ENCODE data around the gene CXCL13. TPM values are rescaled to one million over a fixed set of nuclear protein-coding genes. Genes with fewer than 3 reads are reported as not detected.
"Not testable (repeated sequence)": the region's sequence is repeated elsewhere in the genome, so short reads cannot be mapped to it uniquely, and the experiment has no call there.

Gene CXCL13
- total and polyA plus RNA-seq, 9 donors: 0.84 to 9.0 (median 5.3) TPM

DNA sequence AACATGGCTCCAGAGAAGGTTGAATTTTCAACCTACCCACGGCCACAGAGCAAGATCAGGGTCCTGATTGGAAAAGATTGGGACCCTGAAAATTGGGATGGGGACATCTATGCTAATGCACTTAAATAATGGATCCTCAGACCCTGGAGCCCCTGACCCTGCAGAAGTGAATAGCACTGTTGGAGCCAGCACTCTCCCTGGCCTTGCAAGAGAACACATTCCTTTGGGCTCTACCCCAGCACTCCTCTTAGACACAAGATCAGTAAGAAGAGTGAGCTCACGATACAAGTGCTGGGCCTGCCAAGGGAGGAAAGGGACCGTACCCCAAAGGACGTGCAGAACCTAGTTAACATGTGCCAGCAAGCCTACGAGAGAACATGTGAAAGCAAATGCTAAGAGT, 19.9 kb downstream of the CXCL13 start:
- H3K4me3 ChIP-seq (ENCODE audit: low read length): no peak overlapping the region
- no peak for DNase-seq
- no peaks in the 10 kb centered on the region for H3K27me3 ChIP-seq (ENCODE audit: control insufficient read depth, insufficient read depth, low read length)
- no peaks in the 10 kb centered on the region for H3K9me3 ChIP-seq (replicated peaks; ENCODE audit: control insufficient read depth, low read depth, low read length)
- no peaks in the 10 kb centered on the region for H3K36me3 ChIP-seq (ENCODE audit: control insufficient read depth, insufficient read depth, low read length)
- no peaks in the 10 kb centered on the region for H3K4me1 ChIP-seq (ENCODE audit: control insufficient read depth, insufficient read depth, low read length)
- no peak overlapping the region for H3K27ac ChIP-seq (ENCODE audit: low read length)
- WGBS (ENCODE audit: insufficient coverage): 73% methylated on average over 3 of the region's 5 CpGs

DNA sequence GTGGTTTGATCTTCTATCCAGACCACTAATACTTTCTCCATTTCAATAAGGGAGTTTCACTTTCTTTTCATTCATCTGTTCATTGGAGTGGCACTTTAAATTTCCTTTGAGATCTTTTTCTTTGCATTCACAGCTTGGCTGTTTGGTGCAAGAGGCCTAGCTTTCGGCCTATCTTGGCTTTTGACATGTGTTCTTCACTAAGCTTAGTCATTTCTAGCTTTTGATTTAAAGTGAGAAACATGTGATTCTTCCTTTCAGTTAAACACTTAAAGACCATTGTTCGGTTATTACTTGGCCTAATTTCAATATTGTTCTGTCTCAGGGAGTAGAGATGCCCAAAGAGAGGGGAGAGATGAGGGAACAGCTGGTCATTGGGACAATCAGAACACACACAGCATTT, 24.3 kb downstream of the CXCL13 start:
- Histone ChIP-seq H3K4me1 (ENCODE audit: control insufficient read depth, insufficient read depth, low read length) (no peaks in the 10 kb centered on the region), H3K36me3 (ENCODE audit: control insufficient read depth, insufficient read depth, low read length) (no peaks in the 10 kb centered on the region), H3K27ac (ENCODE audit: low read length) (no peak overlapping the region), H3K4me3 (ENCODE audit: low read length) (no peak overlapping the region), H3K27me3 (ENCODE audit: control insufficient read depth, insufficient read depth, low read length) (no peaks in the 10 kb centered on the region), H3K9me3 (replicated peaks; ENCODE audit: control insufficient read depth, low read depth, low read length) (no peaks in the 10 kb centered on the region)
- no peak for DNase-seq
- WGBS (ENCODE audit: insufficient coverage): no CpG with 5 or more reads among the region's 2 CpGs

GRCh38 chr4:77631276-77631675, 25.7 kb downstream of the CXCL13 start:
- H3K4me3 ChIP-seq (ENCODE audit: low read length): no peak overlapping the region
- H3K27ac ChIP-seq (ENCODE audit: low read length): no peak overlapping the region
- no peaks in the 10 kb centered on the region for H3K9me3 ChIP-seq (replicated peaks; ENCODE audit: control insufficient read depth, low read depth, low read length)
- H3K4me1 ChIP-seq (ENCODE audit: control insufficient read depth, insufficient read depth, low read length): no peaks in the 10 kb centered on the region
- DNase-seq: no peak
- WGBS (ENCODE audit: insufficient coverage): 82% methylated on average over 1 of the region's 1 CpG
- no peaks in the 10 kb centered on the region for H3K36me3 ChIP-seq (ENCODE audit: control insufficient read depth, insufficient read depth, low read length)
- no peaks in the 10 kb centered on the region for H3K27me3 ChIP-seq (ENCODE audit: control insufficient read depth, insufficient read depth, low read length)

- WGBS (ENCODE audit: insufficient coverage): 83% methylated on average over 2 of the region's 6 CpGs
- H3K27ac ChIP-seq (ENCODE audit: low read length): no peak overlapping the region
- H3K27me3 ChIP-seq (ENCODE audit: control insufficient read depth, insufficient read depth, low read length): no peaks in the 10 kb centered on the region
- no peak overlapping the region for H3K4me3 ChIP-seq (ENCODE audit: low read length)
- H3K4me1 ChIP-seq (ENCODE audit: control insufficient read depth, insufficient read depth, low read length): no peaks in the 10 kb centered on the region
- no peak for DNase-seq
- H3K9me3 ChIP-seq (replicated peaks; ENCODE audit: control insufficient read depth, low read depth, low read length): no peaks in the 10 kb centered on the region
- H3K36me3 ChIP-seq (ENCODE audit: control insufficient read depth, insufficient read depth, low read length): no peaks in the 10 kb centered on the region
Measured at GRCh38 chr4:77634132-77634785, 28.6 kb downstream of the CXCL13 start.

GRCh38 chr4:77635246-77635645, 29.6 kb downstream of the CXCL13 start:
- no peak overlapping the region for H3K4me3 ChIP-seq (ENCODE audit: low read length)
- WGBS (ENCODE audit: insufficient coverage): 86% methylated on average over 5 of the region's 7 CpGs
- H3K4me1 ChIP-seq (ENCODE audit: control insufficient read depth, insufficient read depth, low read length): no peaks in the 10 kb centered on the region
- no peak overlapping the region for H3K27ac ChIP-seq (ENCODE audit: low read length)
- H3K36me3 ChIP-seq (ENCODE audit: control insufficient read depth, insufficient read depth, low read length): no peaks in the 10 kb centered on the region
- no peak for DNase-seq
- H3K9me3 ChIP-seq (replicated peaks; ENCODE audit: control insufficient read depth, low read depth, low read length): no peaks in the 10 kb centered on the region
- no peaks in the 10 kb centered on the region for H3K27me3 ChIP-seq (ENCODE audit: control insufficient read depth, insufficient read depth, low read length)

DNA sequence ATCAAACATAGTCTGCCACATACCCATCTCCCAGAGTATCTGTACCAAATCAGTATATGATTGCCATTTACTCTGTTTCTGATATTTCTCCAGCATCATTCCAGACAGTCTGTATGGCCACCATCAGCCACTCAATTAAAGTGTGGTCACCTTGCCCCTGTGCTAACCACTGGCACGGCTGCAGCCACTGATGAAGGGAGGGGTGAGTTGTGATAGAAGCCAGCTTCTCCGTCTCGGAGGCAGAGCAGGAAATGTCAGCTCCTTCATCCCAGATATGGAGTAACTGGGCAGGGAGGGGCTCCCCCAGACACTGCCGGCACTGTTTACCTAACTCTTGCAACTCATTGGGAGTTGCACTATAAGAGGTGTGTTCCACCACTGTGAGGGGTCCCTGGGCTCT, 30.3 kb downstream of the CXCL13 start:
- no peaks in the 10 kb centered on the region for H3K4me1 ChIP-seq (ENCODE audit: control insufficient read depth, insufficient read depth, low read length)
- no peaks in the 10 kb centered on the region for H3K36me3 ChIP-seq (ENCODE audit: control insufficient read depth, insufficient read depth, low read length)
- no peak overlapping the region for H3K27ac ChIP-seq (ENCODE audit: low read length)
- no peak overlapping the region for H3K4me3 ChIP-seq (ENCODE audit: low read length)
- 20% methylated on average over 1 of the region's 4 CpGs for WGBS (ENCODE audit: insufficient coverage)
- no peaks in the 10 kb centered on the region for H3K27me3 ChIP-seq (ENCODE audit: control insufficient read depth, insufficient read depth, low read length)
- DNase-seq: no peak
- no peaks in the 10 kb centered on the region for H3K9me3 ChIP-seq (replicated peaks; ENCODE audit: control insufficient read depth, low read depth, low read length)

DNA sequence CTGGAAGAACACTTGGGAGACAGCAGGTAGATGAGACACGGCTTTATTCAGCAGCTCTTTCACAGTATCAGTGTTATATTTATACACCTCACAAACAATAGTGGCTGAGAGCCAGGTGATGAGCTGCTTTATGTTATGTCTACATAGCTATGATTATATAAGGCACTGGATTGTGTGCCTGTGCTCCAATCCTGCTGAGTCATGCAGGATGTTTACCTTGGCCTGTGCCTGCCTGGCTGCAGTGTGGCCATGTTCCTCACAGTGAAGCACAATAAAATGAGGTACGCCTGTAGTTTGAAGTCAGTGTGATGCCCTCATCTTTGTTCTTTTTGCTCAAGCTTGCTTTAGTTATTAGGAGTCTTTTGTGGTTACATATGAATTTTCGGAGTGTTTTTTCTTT, 31.3 kb downstream of the CXCL13 start:
- Histone ChIP-seq H3K9me3 (replicated peaks; ENCODE audit: control insufficient read depth, low read depth, low read length) (no peaks in the 10 kb centered on the region), H3K27ac (ENCODE audit: low read length) (no peak overlapping the region), H3K4me1 (ENCODE audit: control insufficient read depth, insufficient read depth, low read length) (no peaks in the 10 kb centered on the region), H3K27me3 (ENCODE audit: control insufficient read depth, insufficient read depth, low read length) (no peaks in the 10 kb centered on the region), H3K36me3 (ENCODE audit: control insufficient read depth, insufficient read depth, low read length) (no peaks in the 10 kb centered on the region), H3K4me3 (ENCODE audit: low read length) (no peak overlapping the region)
- WGBS (ENCODE audit: insufficient coverage): no CpG with 5 or more reads among the region's 3 CpGs
- DNase-seq: peak; percentile 11

- DNase-seq; H3K4me1 ChIP-seq (ENCODE audit: control insufficient read depth, insufficient read depth, low read length); H3K9me3 ChIP-seq (replicated peaks; ENCODE audit: control insufficient read depth, low read depth, low read length); H3K36me3 ChIP-seq (ENCODE audit: control insufficient read depth, insufficient read depth, low read length); H3K4me3 ChIP-seq (ENCODE audit: low read length); H3K27me3 ChIP-seq (ENCODE audit: control insufficient read depth, insufficient read depth, low read length); H3K27ac ChIP-seq (ENCODE audit: low read length): not testable (repeated sequence)
- WGBS (ENCODE audit: insufficient coverage): no CpG with 5 or more reads among the region's 1 CpG
Measured at GRCh38 chr4:77644069-77644468, 38.4 kb downstream of the CXCL13 start.

DNA sequence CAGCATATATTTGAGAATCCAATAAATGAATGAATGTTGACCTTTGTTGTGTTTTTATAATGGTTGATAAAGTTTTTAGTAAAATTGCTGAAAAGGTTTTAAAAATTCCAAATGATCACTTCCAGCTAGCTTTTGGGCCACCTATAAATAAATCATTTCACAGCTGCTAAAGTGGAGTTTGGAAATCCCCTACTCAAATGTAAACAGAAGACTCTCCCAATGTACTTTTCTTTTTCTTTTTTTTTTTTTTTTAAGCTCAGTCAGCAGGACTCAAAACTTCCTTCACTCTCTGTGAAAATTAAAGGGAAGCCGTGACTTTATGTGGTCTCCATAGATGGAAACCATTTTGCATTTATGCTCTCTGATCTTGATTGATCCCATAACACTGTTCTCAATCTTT, 45.2 kb downstream of the CXCL13 start:
- no peaks in the 10 kb centered on the region for H3K9me3 ChIP-seq (replicated peaks; ENCODE audit: control insufficient read depth, low read depth, low read length)
- no peak overlapping the region for H3K27ac ChIP-seq (ENCODE audit: low read length)
- DNase-seq: no peak
- no peaks in the 10 kb centered on the region for H3K27me3 ChIP-seq (ENCODE audit: control insufficient read depth, insufficient read depth, low read length)
- no peaks in the 10 kb centered on the region for H3K36me3 ChIP-seq (ENCODE audit: control insufficient read depth, insufficient read depth, low read length)
- H3K4me3 ChIP-seq (ENCODE audit: low read length): no peak overlapping the region
- no CpG with 5 or more reads among the region's 1 CpG for WGBS (ENCODE audit: insufficient coverage)
- H3K4me1 ChIP-seq (ENCODE audit: control insufficient read depth, insufficient read depth, low read length): no peaks in the 10 kb centered on the region

- no peaks in the 10 kb centered on the region for H3K27me3 ChIP-seq (ENCODE audit: control insufficient read depth, insufficient read depth, low read length)
- no peaks in the 10 kb centered on the region for H3K9me3 ChIP-seq (replicated peaks; ENCODE audit: control insufficient read depth, low read depth, low read length)
- H3K4me1 ChIP-seq (ENCODE audit: control insufficient read depth, insufficient read depth, low read length): no peaks in the 10 kb centered on the region
- H3K27ac ChIP-seq (ENCODE audit: low read length): no peak overlapping the region
- no peaks in the 10 kb centered on the region for H3K36me3 ChIP-seq (ENCODE audit: control insufficient read depth, insufficient read depth, low read length)
- DNase-seq: no peak
- H3K4me3 ChIP-seq (ENCODE audit: low read length): no peak overlapping the region
Measured at GRCh38 chr4:77651820-77652219, 46.2 kb downstream of the CXCL13 start.
